ENCODE measurements around the gene FAM181A. TPM values are rescaled to one million over a fixed set of nuclear protein-coding genes. Genes with fewer than 3 reads are reported as not detected.
A peak's percentile ranks its signal among the peaks of the same experiment; 100 is the strongest.

Gene FAM181A
- total RNA-seq, 1 experiment from 2014 or later: not detected

DNA sequence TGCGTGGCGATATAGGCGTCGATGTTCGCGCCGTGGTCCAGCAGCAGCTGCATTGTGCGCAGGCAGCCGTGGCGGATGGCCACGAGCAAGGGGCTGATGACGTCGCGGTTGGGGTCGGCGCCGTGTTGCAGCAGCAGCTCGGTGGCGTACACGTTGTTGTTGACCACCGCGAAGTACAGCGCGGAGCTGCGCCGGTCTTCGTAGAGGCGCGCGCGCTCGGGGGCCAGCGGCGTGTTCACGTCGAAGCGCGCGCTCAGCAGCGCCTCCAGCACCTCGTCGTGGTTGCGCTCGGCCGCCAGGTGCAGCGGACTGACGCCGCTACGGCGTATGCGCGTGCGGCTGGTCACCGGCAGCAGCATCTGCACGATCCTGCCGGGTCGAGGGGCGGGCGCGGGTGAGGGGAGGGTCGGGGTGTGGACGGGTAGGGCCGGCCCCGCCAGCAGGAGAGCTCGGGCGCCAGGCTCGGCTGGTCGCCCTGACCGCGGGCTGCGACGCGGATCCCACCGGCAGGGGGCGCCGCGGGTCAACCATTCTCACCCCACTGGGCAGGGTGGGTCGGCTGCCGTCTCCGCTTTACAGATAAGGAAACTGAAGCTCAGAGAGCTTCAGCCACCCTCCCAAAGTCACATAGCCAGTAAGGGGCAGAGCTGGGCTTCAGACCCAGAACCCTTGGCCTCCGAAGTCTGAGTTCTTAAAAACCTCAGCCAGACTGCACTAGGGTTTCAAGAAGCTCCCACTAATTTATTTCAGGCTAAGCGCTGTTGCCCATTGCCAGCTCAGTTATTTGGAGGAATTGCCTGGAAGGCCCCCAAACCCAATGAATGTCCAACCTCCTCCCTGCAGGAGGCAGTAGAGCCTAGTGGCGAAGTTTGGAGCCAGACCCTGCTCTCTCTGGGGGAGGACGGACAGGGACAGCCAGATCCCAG, 12.4 kb downstream of the FAM181A start:
- no peak overlapping the region for H3K4ac ChIP-seq (ENCODE audit: low read depth, low read length)
- H3T11ph ChIP-seq (ENCODE audit: low read length): no peak overlapping the region
- no peak overlapping the region for H2BK5ac ChIP-seq (ENCODE audit: insufficient read length, low read length)
- H2BK120ac ChIP-seq (ENCODE audit: low read depth, low read length, poor library complexity, severe bottlenecking): no peak overlapping the region
- peaks cover 39% of the 10 kb centered on the region for H3K27me3 Mint-ChIP-seq (ENCODE audit: low read depth)
- no peaks in the 10 kb centered on the region for H3K79me2 ChIP-seq (ENCODE audit: insufficient read depth, low read length)
- H3K14ac ChIP-seq (ENCODE audit: insufficient read depth, low read length): peak overlapping the region; percentile 21; the same call in 1 of the 2 replicates
- H3K4me1 Mint-ChIP-seq: peaks cover 18 to 28% of the 10 kb centered on the region in 2 experiments
- H3K56ac ChIP-seq (ENCODE audit: insufficient read length, low read depth, low read length): no peak overlapping the region
- no peaks in the 10 kb centered on the region for H4K20me1 ChIP-seq (ENCODE audit: control insufficient read depth, insufficient read depth, insufficient read length)
- DNase-seq: peak; percentile 93
- no peak overlapping the region for H2BK12ac ChIP-seq (ENCODE audit: insufficient read length, low read depth, low read length)
- H3K23ac ChIP-seq (ENCODE audit: insufficient read length, low read depth, low read length): no peak overlapping the region
- no CpG with 5 or more reads among the region's 84 CpGs for WGBS (ENCODE audit: extremely low coverage, insufficient read length, low lambda C conversion rate)
- H3K4me1 ChIP-seq (ENCODE audit: insufficient read depth, low read length): no peaks in the 10 kb centered on the region; the same call in 1 of the 2 replicates
- H3K18ac ChIP-seq (ENCODE audit: insufficient read length, low read depth, low read length): peak overlapping the region; percentile 25
- H3K9me3 ChIP-seq (ENCODE audit: control insufficient read depth, low read depth, low read length): no peaks in the 10 kb centered on the region
- H4K91ac ChIP-seq (ENCODE audit: insufficient read length, low read depth, low read length): no peak overlapping the region
- H4K5ac ChIP-seq (ENCODE audit: insufficient read length, low read depth, low read length): no peak overlapping the region
- H3K23me2 ChIP-seq (ENCODE audit: insufficient read length, low read depth, low read length, poor library complexity, severe bottlenecking): no peaks in the 10 kb centered on the region
- H3K4me2 ChIP-seq (ENCODE audit: insufficient read depth, insufficient read length, low read length): peak overlapping the region; percentile 7
- H3K27me3 ChIP-seq (ENCODE audit: insufficient read depth, low read length): peaks cover 5% of the 10 kb centered on the region; the same call in 1 of the 2 replicates
- no peaks in the 10 kb centered on the region for H3K9me3 Mint-ChIP-seq
- no peak overlapping the region for H3K9ac ChIP-seq (ENCODE audit: extremely low read depth, insufficient read length, low read length)
- no peak overlapping the region; a peak in 1 of 7 replicates for H3K27ac Mint-ChIP-seq
- no peak overlapping the region for H3K27ac ChIP-seq (ENCODE audit: insufficient read length, low read depth, low read length)
- no peak overlapping the region for H4K8ac ChIP-seq (replicated peaks; ENCODE audit: insufficient read length, low read depth, low read length)
- H2AK5ac ChIP-seq (ENCODE audit: insufficient read length, low read length): no peak overlapping the region
- no peaks in the 10 kb centered on the region; a peak in 1 of 7 replicates for H3K36me3 Mint-ChIP-seq (ENCODE audit: insufficient read depth in 1 of 3, low read depth in 3 of 3)
- H3K79me1 ChIP-seq (ENCODE audit: insufficient read depth, low read depth, low read length, poor library complexity, severe bottlenecking): no peaks in the 10 kb centered on the region
- no peak overlapping the region for H2AFZ ChIP-seq (ENCODE audit: low read length)
- TF ChIP-seq, protein P1, sequence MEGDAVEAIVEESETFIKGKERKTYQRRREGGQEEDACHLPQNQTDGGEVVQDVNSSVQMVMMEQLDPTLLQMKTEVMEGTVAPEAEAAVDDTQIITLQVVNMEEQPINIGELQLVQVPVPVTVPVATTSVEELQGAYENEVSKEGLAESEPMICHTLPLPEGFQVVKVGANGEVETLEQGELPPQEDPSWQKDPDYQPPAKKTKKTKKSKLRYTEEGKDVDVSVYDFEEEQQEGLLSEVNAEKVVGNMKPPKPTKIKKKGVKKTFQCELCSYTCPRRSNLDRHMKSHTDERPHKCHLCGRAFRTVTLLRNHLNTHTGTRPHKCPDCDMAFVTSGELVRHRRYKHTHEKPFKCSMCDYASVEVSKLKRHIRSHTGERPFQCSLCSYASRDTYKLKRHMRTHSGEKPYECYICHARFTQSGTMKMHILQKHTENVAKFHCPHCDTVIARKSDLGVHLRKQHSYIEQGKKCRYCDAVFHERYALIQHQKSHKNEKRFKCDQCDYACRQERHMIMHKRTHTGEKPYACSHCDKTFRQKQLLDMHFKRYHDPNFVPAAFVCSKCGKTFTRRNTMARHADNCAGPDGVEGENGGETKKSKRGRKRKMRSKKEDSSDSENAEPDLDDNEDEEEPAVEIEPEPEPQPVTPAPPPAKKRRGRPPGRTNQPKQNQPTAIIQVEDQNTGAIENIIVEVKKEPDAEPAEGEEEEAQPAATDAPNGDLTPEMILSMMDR (conservative IDR thresholded peaks at IDR 0.05): peak; percentile 97
- H2BK15ac ChIP-seq (ENCODE audit: low read depth, low read length): no peak overlapping the region
- H3K4me3 Mint-ChIP-seq: peak overlapping the region; percentile 60 to 75
- no peak overlapping the region for H2BK20ac ChIP-seq (ENCODE audit: low read depth, low read length, poor library complexity, severe bottlenecking)

Measured in H9 (cell line).